Aorta (tissue), 5 donors: ENCODE data around the gene FHIT. TPM values are rescaled to one million over a fixed set of nuclear protein-coding genes. Genes with fewer than 3 reads are reported as not detected.
"Not testable (repeated sequence)": the region's sequence is repeated elsewhere in the genome, so short reads cannot be mapped to it uniquely, and the experiment has no call there.

Source experiments
- ATAC-seq: fragments of 200-7000 bp; cut with Tn5 transposase; one replicate; pipeline ENCODE4 v1.9.1; 2022; ENCODE audit warnings: moderate library complexity; ENCODE audit not compliant: low FRiP score
- DNase-seq, 2 donors: peaks; one replicate each; pipeline ENCODE4 v3.0.0-alpha.2; 2020
- H3K27ac ChIP-seq, 2 donors: one replicate each; pipeline ENCODE4 v1.5.1; 2013; ENCODE audit warnings: low read length in 2 of 2, mild to moderate bottlenecking in 2 of 2, moderate library complexity in 2 of 2, control low read depth in 1 of 2, inconsistent platforms in 1 of 2, low read depth in 1 of 2
- H3K27me3 ChIP-seq, 2 donors: one replicate each; pipeline ENCODE4 v1.6.1; 2013; ENCODE audit warnings: control low read depth in 1 of 2, low read length in 1 of 2, mild to moderate bottlenecking in 1 of 2, moderate library complexity in 1 of 2; ENCODE audit not compliant: insufficient read depth in 2 of 2, control insufficient read depth in 1 of 2
- H3K36me3 ChIP-seq, 2 donors: one replicate each; pipeline ENCODE4 v1.6.1; 2013; ENCODE audit warnings: control low read depth in 1 of 2, low read length in 1 of 2, mild to moderate bottlenecking in 1 of 2; ENCODE audit not compliant: insufficient read depth in 2 of 2, control insufficient read depth in 1 of 2
- H3K4me1 ChIP-seq, 2 donors: one replicate each; pipeline ENCODE4 v1.6.1; 2013; ENCODE audit warnings: low read length in 2 of 2, control low read depth in 1 of 2, mild to moderate bottlenecking in 1 of 2, moderate library complexity in 1 of 2; ENCODE audit not compliant: insufficient read depth in 2 of 2, control insufficient read depth in 1 of 2
- H3K4me3 ChIP-seq, 2 donors: one replicate each; pipeline ENCODE4 v1.5.1; 2013; ENCODE audit warnings: low read length in 2 of 2, control low read depth in 1 of 2, mild to moderate bottlenecking in 1 of 2
- H3K9me3 ChIP-seq: one replicate; pipeline ENCODE4 v1.6.1; 2013; ENCODE audit warnings: mild to moderate bottlenecking, low read length; ENCODE audit not compliant: control insufficient read depth
- WGBS, 2 donors: extraction: QIAGEN DNeasy Blood & Tissue Kit; methylation state at CpG; one replicate each; pipeline ENCODE4 v1.1.7; 2013; 5-methylcytosine and 5-hydroxymethylcytosine counted together
- intact Hi-C, 2 donors: fragments of 100-400 bp; cut with DNase I; formaldehyde crosslinking; loops; one replicate each; pipeline versions ENCODE4 v1.14.2 to v1.15.0; 2022
- polyA plus RNA-seq, 2 donors: library from polyadenylated mRNA; stranded (reverse); fragments of 200-250 nt; gene quantifications; one replicate each; pipeline ENCODE4 v1.2.3, GENCODE V29; 2013
- total RNA-seq, 2 donors: library from RNA; stranded (reverse); fragmentation: NEBNext Ultra II Directional; extraction: Animal tissue kit (Norgen Biotek cat#: 25700); gene quantifications; one replicate each; pipeline ENCODE4 v1.2.1, GENCODE V29; 2021
- donor health status: healthy with polysubstance abuse.
- donor health status: Bipolar disorder and iron deficiency.
- donor health status: DM: no; HTN: no; CAD: no.
- donor health status: DM: no; HTN: no; CAD: no.
- donor health status: DM: yes; HTN: yes; CAD: no.

The FHIT gene
- total and polyA plus RNA-seq, 4 donors, result 1.1 to 9.2 (median 3.0) TPM

GRCh38 chr3:61078048-61078752, 173.1 kb downstream of the FHIT start:
- no peaks in the 10 kb centered on the region for H3K36me3 ChIP-seq
- DNase-seq (no peak), ATAC-seq (no peak)
- intact Hi-C loops, result no loop called here
- H3K27me3 ChIP-seq, result peaks cover 0 to 1% of the 10 kb centered on the region in 2 donors
- WGBS, 2 donors, result 31 to 34% methylated on average over 6 of the region's 6 CpGs
- H3K9me3 ChIP-seq, result no peaks in the 10 kb centered on the region
- peaks cover 1 to 4% of the 10 kb centered on the region in 2 donors for H3K4me1 ChIP-seq
- H3K27ac ChIP-seq, result no peak overlapping the region
- no peak overlapping the region for H3K4me3 ChIP-seq

- DNase-seq, result no peak
- ATAC-seq, result no peak
- no peak overlapping the region for H3K4me3 ChIP-seq
- H3K9me3 ChIP-seq, result no peaks in the 10 kb centered on the region
- intact Hi-C loops, result no loop called here
- peaks cover 0 to 1% of the 10 kb centered on the region in 2 donors for H3K27me3 ChIP-seq
- H3K27ac ChIP-seq, result no peak overlapping the region
- H3K36me3 ChIP-seq, result no peaks in the 10 kb centered on the region
- 79 to 84% methylated on average over 1 of the region's 1 CpG for WGBS, 2 donors
- peaks cover 1 to 4% of the 10 kb centered on the region in 2 donors for H3K4me1 ChIP-seq
These were observed 173.7 kb downstream of the FHIT start for GRCh38 chr3:61077551-61077950.

- Histone ChIP-seq H3K36me3 (no peaks in the 10 kb centered on the region), H3K4me3 (no peak overlapping the region), H3K4me1 (peaks cover 0 to 1% of the 10 kb centered on the region in 2 donors), H3K27me3 (peaks cover 0 to 1% of the 10 kb centered on the region in 2 donors), H3K27ac (no peak overlapping the region), H3K9me3 (no peaks in the 10 kb centered on the region)
- intact Hi-C loops, result no loop called here
- DNase-seq (no peak), ATAC-seq (no peak)
- 26 to 40% methylated on average over 3 of the region's 3 CpGs for WGBS, 2 donors
These were observed 176.5 kb downstream of the FHIT start for GRCh38 chr3:61074783-61075182.

GRCh38 chr3:61073566-61074165, 177.6 kb downstream of the FHIT start:
- H3K4me3 ChIP-seq, result no peak overlapping the region
- H3K4me1 ChIP-seq, result peaks cover 0 to 1% of the 10 kb centered on the region in 2 donors
- H3K27me3 ChIP-seq, result peaks cover 0 to 1% of the 10 kb centered on the region in 2 donors
- no peak overlapping the region for H3K27ac ChIP-seq
- no peak for ATAC-seq
- H3K9me3 ChIP-seq, result no peaks in the 10 kb centered on the region
- intact Hi-C loops, result no loop called here
- no peak for DNase-seq
- 85 to 86% methylated on average over 4 of the region's 4 CpGs for WGBS, 2 donors
- no peaks in the 10 kb centered on the region for H3K36me3 ChIP-seq

GRCh38 chr3:61068084-61068483, 183.2 kb downstream of the FHIT start:
- intact Hi-C loops, result no loop called here
- no peak for ATAC-seq
- Histone ChIP-seq H3K4me3 (no peak overlapping the region), H3K27me3 (no peaks in the 10 kb centered on the region), H3K9me3 (no peaks in the 10 kb centered on the region), H3K4me1 (no peaks in the 10 kb centered on the region), H3K27ac (no peak overlapping the region), H3K36me3 (no peaks in the 10 kb centered on the region)
- WGBS, 2 donors, result 91 to 93% methylated on average over 4 of the region's 4 CpGs
- no peak for DNase-seq

GRCh38 chr3:61066800-61067199, 184.5 kb downstream of the FHIT start:
- no peaks in the 10 kb centered on the region for H3K9me3 ChIP-seq
- H3K36me3 ChIP-seq, result no peaks in the 10 kb centered on the region
- no peaks in the 10 kb centered on the region for H3K27me3 ChIP-seq
- 90 to 94% methylated on average over 2 of the region's 2 CpGs for WGBS, 2 donors
- DNase-seq (no peak), ATAC-seq (no peak)
- intact Hi-C loops, result no loop called here
- no peak overlapping the region for H3K4me3 ChIP-seq
- H3K27ac ChIP-seq, result no peak overlapping the region
- H3K4me1 ChIP-seq, result no peaks in the 10 kb centered on the region

GRCh38 chr3:61066222-61066621, 185.0 kb downstream of the FHIT start:
- H3K4me3 ChIP-seq, H3K27me3 ChIP-seq, H3K36me3 ChIP-seq, DNase-seq, ATAC-seq, H3K9me3 ChIP-seq, intact Hi-C loops, H3K27ac ChIP-seq, H3K4me1 ChIP-seq: not testable (repeated sequence)
- 95 to 96% methylated on average over 2 of the region's 2 CpGs for WGBS, 2 donors

- Histone ChIP-seq H3K27me3 (no peaks in the 10 kb centered on the region), H3K9me3 (no peaks in the 10 kb centered on the region), H3K4me1 (no peaks in the 10 kb centered on the region), H3K4me3 (no peak overlapping the region), H3K36me3 (no peaks in the 10 kb centered on the region), H3K27ac (no peak overlapping the region)
- ATAC-seq (no peak), DNase-seq (no peak)
- intact Hi-C loops, result no loop called here
- WGBS, 2 donors, result 49 to 70% methylated on average over 3 of the region's 3 CpGs
These were observed 185.7 kb downstream of the FHIT start for GRCh38 chr3:61065451-61066011.
